HG02642 (cell line): ENCODE measurements around the gene ZDHHC1.

Experiments used
- ATAC-seq: cut with Tn5 transposase; IDR thresholded peaks from one replicate; pipeline ENCODE4 v1.9.1; 2021; ENCODE audit warnings: mild to moderate bottlenecking; ENCODE audit not compliant: unreplicated experiment, poor library complexity

Gene ZDHHC1

DNA sequence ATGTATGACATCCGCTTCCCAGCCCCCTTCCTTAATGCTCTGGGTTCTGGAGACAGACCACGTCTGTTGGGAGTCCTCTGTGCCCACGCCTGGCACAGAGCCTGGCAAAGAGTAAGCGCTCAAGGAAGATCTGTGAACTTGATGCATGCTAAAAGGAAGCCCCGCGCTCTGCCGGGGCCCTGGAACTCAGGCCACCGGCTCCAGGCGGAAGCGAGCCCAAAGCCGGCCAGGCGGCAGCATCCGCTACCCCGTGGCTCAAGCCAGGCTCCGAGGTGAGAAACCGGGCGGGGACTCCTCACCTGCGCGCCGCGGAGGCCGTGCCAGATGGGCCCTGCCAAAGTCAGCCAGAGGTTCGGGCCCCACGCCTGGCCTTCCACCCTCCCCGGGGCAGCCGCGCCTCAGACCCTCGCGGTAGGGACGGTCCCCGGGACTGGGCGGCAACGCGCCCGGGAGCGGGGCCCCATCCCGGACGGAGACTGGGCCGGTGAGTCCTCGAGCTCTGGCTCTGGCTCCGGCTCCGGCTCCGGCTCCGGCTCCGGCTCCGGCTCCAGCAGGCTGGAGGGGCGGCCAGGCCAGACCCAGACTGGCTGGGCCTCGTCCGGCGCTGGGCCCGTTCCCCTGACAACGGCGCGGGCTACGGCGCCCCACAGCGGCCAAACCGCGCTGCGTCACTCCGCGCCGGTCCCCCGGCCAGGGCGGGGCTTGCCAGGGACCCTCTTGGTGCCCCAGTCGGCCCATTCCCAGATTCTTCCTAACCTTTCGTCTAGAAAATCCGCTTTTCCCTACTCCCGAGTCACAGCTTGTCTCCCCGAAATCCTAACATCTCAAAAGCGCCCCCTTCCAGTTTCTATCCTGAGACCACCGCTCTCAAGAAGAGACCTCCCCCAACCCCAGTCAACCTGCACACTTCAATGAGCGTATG, at the start of gene ZDHHC1:
ZDHHC1 (minus strand) TSS at position 606 of the 922 bp plus-strand sequence. CDS start 8,702 bp downstream, outside the sequence.
- ATAC-seq: peak; percentile 73

GRCh38 chr16:67464565-67464964, 48.3 kb upstream of the ZDHHC1 start:
- ATAC-seq: no peak

- no peak for ATAC-seq
Observed at GRCh38 chr16:67463691-67464090, 47.4 kb upstream of the ZDHHC1 start.

GRCh38 chr16:67463059-67463458, 46.8 kb upstream of the ZDHHC1 start:
- ATAC-seq: no peak

DNA sequence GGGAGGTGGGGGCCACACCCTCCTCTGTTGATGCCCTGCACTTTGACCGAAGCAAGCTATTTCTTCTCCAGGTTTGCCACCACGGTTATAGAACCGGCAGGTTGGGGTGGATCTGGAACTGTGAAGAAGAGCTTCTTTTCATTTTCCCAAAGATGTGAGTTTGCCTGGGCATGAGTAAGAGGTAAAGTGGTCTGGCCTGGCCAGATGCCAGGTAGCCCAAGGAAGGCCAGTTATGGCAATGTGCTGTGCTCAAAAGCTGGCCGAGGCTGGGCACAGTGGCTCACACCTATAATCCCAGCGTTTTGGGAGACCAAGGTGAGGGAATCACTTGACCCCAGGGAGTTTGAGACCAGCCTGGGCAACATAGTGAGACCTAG, 46.0 kb upstream of the ZDHHC1 start:
- no peak for ATAC-seq

- ATAC-seq: no peak
Observed at GRCh38 chr16:67461600-67462278, 45.5 kb upstream of the ZDHHC1 start.

- no peak for ATAC-seq
Observed at GRCh38 chr16:67460961-67461360, 44.7 kb upstream of the ZDHHC1 start.

GRCh38 chr16:67460168-67460567, 43.9 kb upstream of the ZDHHC1 start:
- no peak for ATAC-seq

GRCh38 chr16:67459861-67460150, 43.5 kb upstream of the ZDHHC1 start:
- ATAC-seq: no peak

DNA sequence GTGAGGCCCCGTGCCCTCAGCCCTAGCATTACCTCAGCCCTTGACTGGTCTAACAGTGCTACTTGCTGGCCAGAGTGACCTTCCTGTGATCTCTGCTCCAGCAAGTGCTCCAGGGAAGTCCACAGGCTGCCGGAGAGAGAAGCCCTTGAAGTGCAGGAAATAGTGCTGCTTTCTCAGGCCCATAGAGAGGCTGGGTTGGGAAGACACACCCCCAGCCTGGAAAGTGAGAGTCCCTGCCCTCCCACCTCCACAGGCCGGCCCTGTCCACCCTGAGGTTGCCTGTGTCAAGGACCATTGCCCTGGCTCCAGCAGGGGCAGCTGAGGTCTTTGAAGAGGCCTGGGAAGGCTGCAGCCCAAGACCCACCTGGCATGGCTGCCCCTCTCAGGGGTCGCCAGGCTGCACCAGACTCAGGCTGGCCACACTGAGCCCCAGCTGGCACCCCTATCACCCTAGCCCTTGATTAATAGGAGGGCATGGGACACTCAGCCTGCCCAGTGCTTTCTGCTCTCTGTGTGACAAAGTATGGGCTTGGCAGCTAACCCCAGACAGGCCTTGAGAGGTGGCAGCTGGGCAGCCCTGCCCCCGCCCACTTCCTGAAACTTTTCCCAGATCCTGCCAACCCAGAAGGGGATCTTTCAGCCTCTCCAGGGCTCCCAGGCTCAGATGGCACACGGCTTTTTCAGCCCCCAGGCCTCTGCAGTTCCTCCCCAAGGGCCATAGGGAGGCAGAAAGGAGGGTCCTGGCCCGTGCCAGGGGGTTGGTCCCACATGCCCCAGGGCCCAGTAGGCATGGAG, 43.0 kb upstream of the ZDHHC1 start:
- ATAC-seq: no peak

GRCh38 chr16:67458121-67458641, 41.9 kb upstream of the ZDHHC1 start:
- no peak for ATAC-seq

DNA sequence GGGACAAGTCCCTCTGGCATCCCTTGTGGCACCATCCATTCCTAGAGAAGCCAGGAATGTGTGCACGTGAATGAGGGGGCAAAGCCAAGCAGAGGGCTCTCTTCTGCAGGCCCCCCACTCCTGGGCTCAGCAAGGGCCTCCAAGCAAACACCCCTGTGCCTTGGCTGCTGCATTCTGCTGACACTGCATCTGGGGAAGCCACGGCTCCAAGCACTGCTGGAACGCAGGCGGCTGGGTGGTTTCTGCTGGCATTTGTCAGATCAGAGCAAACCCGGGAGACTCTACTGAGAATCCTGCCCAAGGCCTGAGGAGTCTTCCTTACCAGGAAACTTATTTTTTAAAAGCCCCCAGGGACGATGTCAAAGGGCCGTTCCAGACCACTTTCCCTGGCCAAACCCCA, 41.3 kb upstream of the ZDHHC1 start:
- ATAC-seq: no peak

GRCh38 chr16:67456391-67457081, 40.3 kb upstream of the ZDHHC1 start:
- ATAC-seq: no peak

GRCh38 chr16:67454852-67455251, 38.6 kb upstream of the ZDHHC1 start:
- ATAC-seq: no peak

GRCh38 chr16:67454104-67454503, 37.8 kb upstream of the ZDHHC1 start:
- no peak for ATAC-seq

DNA sequence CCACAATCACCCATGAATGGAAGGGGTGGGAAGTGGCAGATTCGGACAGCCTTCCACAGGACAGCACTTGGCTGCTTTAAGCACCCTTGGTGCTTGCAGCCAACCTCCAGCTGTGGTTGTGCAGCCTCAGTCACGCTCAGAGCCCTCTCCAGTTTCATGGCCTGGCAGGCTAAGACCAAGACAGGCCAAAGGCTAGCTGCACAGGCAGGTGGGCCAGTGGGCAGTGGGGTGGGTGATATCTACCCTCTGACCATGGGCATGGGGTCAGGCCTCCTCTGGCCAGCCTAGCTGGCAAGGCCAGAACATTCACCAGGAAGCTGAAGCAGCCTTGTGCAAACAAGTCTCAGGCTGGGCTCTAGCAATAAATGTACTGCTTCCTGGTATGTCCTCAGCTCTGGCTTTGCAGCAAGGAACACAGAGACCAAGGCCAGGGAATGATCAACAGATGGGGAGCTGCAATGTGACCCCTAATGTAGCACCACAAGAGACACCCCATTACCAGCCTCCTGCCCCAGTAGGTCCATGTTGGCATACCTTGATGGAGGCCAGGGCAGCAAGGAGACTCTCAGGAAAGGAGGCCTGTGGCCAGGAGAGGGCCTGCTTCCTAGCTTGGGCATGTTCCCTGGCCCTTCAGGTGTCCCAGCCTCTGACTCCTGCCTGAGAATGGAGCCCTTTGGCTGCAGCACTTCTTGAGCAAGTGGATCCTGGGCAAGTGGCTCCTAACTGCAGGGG, 35.6 kb upstream of the ZDHHC1 start:
- no peak for ATAC-seq

DNA sequence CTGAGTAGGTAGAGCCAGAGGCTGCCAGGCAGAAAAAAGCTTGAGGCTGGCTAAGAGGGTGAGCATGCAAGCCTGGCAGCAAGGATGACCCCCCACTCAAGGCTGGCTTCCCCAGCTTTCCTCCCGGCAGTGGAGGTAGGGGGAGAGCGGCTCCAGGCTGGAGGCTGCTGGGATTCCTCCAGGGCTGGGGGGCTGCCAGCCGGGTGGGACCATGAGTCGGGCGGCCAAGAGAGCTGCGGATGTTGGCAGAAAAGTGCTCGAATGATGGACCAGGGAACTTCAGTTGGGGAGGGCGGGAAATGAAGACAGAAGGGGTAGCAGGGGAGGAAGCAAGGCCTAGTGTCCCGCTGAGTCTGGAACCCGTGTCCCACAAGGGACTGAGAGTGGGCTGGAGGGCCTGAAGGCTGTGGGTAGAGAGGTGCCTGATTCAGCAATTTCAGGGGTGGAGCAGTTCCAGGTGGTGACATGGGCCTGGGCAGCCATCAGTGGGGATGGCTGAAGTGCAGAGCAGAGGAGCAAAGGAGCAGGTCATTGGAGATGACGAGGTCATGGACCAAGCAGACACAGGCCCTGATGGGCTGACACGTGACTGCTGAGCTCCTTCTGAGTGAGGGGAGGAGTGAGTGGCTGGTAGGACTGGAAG, 34.9 kb upstream of the ZDHHC1 start:
- no peak for ATAC-seq

DNA sequence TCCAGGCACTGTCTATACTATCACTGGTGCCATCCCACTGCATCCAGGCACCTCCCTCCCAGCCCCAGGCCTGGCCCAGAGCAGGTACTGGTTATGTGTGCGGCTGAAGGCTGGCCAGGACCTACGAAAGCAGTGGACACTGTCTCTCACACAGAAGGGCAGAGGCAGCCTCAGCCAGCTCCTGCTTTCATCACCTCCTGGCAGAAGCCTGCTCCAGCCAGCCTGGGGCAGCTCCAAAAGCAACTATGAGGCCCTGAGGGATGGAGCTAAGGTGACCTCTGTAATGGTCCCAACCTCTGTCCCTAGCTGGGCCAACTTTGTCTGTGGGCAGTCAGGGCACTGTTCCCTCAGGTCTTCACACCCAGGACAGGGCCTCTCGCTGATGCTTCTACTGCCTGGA, 33.5 kb upstream of the ZDHHC1 start:
- ATAC-seq: no peak

DNA sequence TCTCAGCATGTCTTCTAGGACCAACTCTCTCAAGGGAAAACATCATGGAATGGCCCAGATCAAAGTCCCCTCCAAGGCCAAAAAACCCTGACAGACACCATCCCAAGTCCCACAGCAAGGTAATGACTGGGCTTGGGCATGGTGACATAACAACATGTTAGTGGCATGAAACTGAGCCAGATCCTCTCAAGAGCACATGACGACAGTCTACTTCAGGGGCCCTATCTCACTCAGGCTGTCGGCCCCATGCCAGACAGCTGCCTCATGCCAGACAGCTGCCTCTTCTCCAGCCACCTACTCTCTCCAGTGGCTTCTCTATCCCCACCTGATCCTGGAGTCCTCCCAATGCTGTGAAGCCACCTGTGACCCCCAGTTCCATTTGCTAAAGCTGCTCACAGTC, 33.1 kb upstream of the ZDHHC1 start:
- ATAC-seq: no peak
